Activated T-helper 1 cell treated with anti-CD3 and anti-CD28 coated beads, Interleukin-2, amount 50 U/mL, for 16 hours (primary cell): ENCODE data around the gene CCL15.
"Not testable (repeated sequence)": the region's sequence is repeated elsewhere in the genome, so short reads cannot be mapped to it uniquely, and the experiment has no call there.

ENCODE experiments used
- DNase-seq, 2 donors: peaks; one replicate each; pipeline ENCODE4 v3.0.0-alpha.2; 2020; ENCODE audit warnings: low read depth in 1 of 2, low spot score in 1 of 2

Gene CCL15

GRCh38 chr17:35995346-35995745, 6.0 kb downstream of the CCL15 start:
- DNase-seq = not testable (repeated sequence)

- DNase-seq = no peak
These were observed 10.3 kb downstream of the CCL15 start for GRCh38 chr17:35991075-35991474.

GRCh38 chr17:35988164-35988563, 13.2 kb downstream of the CCL15 start:
- DNase-seq = no peak

- no peak for DNase-seq
These were observed 14.7 kb downstream of the CCL15 start, which contains the start of gene CCL14 for GRCh38 chr17:35986643-35987042. Gene CCL14, minus strand, starts transcription at chr17:35986729. Its CDS starts 80 bp downstream, at chr17:35986649.

GRCh38 chr17:35984140-35984539, 17.2 kb downstream of the CCL15 start:
- DNase-seq = no peak

- no peak for DNase-seq
These were observed 18.8 kb downstream of the CCL15 start for GRCh38 chr17:35982409-35983191.

GRCh38 chr17:35981908-35982330, 19.4 kb downstream of the CCL15 start:
- DNase-seq = no peak

GRCh38 chr17:35981246-35981645, 20.1 kb downstream of the CCL15 start, which contains the start of gene CCL16:
Gene CCL16, minus strand, starts transcription at chr17:35981497. Its CDS starts 77 bp downstream, at chr17:35981420.
- no peak for DNase-seq

- DNase-seq = no peak
These were observed 23.0 kb downstream of the CCL15 start for GRCh38 chr17:35978346-35978745.

- no peak for DNase-seq
These were observed 23.8 kb downstream of the CCL15 start for GRCh38 chr17:35977509-35977908.

GRCh38 chr17:35973333-35974260, 27.8 kb downstream of the CCL15 start:
- DNase-seq = no peak

- DNase-seq = no peak
These were observed 28.4 kb downstream of the CCL15 start for GRCh38 chr17:35972945-35973332.

- no peak for DNase-seq
These were observed 28.8 kb downstream of the CCL15 start for GRCh38 chr17:35972535-35972934.

GRCh38 chr17:35972066-35972465, 29.3 kb downstream of the CCL15 start:
- no peak for DNase-seq

- DNase-seq = peak; percentile 40 to 46
These were observed 31.6 kb downstream of the CCL15 start for GRCh38 chr17:35969558-35970380.

GRCh38 chr17:35968520-35969054, 32.8 kb downstream of the CCL15 start:
- DNase-seq = no peak

- no peak for DNase-seq
These were observed 36.1 kb downstream of the CCL15 start for GRCh38 chr17:35965272-35965671.

- DNase-seq = no peak
These were observed 37.7 kb downstream of the CCL15 start for GRCh38 chr17:35963663-35964062.

- no peak for DNase-seq
These were observed 47.6 kb downstream of the CCL15 start for GRCh38 chr17:35953720-35954119.

- no peak for DNase-seq
These were observed 52.0 kb downstream of the CCL15 start for GRCh38 chr17:35949401-35949800.

GRCh38 chr17:35948092-35948491, 53.3 kb downstream of the CCL15 start:
- DNase-seq = no peak
